Epithelial cell of proximal tubule (primary cell): ENCODE results near the gene KCMF1. TPM values are rescaled to one million over a fixed set of nuclear protein-coding genes. Genes with fewer than 3 reads are reported as not detected.

Experiments
- DNase-seq: peaks from one replicate; pipeline ENCODE4 v3.0.0-alpha.2; 2011; ENCODE audit warnings: low read depth
- H3K4me3 ChIP-seq: 2 replicates; pipeline ENCODE4 v1.5.1; 2011; ENCODE audit warnings: low read depth, mild to moderate bottlenecking, low read length
- CTCF ChIP-seq: conservative IDR thresholded peaks from 2 replicates; pipeline ENCODE4 v1.5.1; 2012; ENCODE audit warnings: low read depth, mild to moderate bottlenecking, low read length
- total RNA-seq: library from RNA; depleted of rRNA; stranded (reverse); fragments of >200 nt; gene quantifications from 2 replicates; pipeline ENCODE4 v1.2.3, GENCODE V29; 2015

KCMF1 gene
- total RNA-seq, 1 donor from 2014 or later = 43.0 TPM

DNA sequence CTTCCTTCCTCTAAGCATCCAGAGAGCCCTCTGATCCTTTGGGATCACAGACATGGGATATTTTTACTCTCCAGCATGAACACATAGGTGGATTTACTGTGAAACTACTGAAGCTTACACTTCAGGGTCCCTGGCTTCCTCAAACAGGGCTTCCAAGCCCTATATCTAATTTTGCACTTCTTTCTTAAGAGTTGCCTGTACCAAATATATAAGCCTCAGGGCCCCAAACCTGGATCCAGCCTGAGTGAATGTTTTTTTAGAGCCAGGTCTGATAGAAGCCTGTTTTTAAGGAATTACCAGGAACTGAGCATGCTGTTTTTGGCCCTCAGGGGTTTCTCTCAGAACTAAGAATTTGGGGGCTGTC lies 13.2 kb upstream of the KCMF1 start:
- no peak for DNase-seq
- H3K4me3 ChIP-seq = no peak overlapping the region

DNA sequence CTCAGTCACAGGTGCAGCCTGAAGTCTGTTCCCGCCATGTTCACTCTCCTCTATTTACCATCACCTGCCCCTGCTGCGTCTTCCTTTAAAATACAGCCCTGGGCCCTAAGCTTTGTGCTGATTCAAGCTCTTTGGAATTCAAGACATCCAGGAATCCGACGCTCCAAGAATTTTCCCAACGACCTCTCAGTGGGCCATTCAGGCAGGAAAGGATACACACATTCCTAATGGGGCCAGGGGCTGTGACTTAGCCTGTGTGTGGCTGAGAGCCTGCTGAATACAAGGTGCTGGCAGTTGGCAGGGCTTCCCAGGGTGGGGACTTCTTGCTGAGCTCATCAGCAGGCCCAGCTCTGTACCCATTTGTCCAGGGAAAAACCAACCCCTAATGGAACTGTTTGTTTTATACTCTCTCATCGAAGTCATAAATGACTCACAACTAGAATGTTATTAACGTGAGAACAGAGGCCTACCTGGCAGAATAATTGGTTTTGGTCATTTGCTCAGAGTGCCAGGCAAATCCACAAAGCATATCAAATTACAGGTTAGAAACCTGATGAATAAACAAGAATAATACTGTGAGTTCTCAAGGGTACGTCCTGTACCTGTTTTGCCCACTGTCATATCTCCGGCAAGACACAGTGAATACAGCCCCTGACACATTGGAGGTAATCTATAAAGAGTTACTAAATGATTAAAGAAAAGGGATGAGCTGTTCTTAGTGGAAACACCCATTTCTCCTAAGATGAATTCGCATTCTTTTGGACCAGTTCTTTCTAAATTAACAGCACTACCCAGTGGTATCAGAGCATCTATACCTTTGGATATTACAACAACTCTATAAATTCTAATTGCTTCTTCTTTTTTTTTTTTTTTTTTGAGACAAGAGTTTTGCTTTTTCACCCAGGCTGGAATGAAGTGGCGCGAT lies 12.6 kb upstream of the KCMF1 start:
- peak; percentile 99 for DNase-seq
- no peak overlapping the region for H3K4me3 ChIP-seq
- TF ChIP-seq CTCF = no peak

More for the DNA sequence above, 13.2 kb upstream of the KCMF1 start:
- no peak for TF ChIP-seq CTCF

- H3K4me3 ChIP-seq = no peak overlapping the region
- DNase-seq = peak; percentile 73
- TF ChIP-seq CTCF = no peak
Measured at GRCh38 chr2:84959095-84959565, 11.8 kb upstream of the KCMF1 start.

GRCh38 chr2:84959566-84960506 lies 11.1 kb upstream of the KCMF1 start:
- no peak overlapping the region for H3K4me3 ChIP-seq
- DNase-seq = no peak
- TF ChIP-seq CTCF = no peak

DNA sequence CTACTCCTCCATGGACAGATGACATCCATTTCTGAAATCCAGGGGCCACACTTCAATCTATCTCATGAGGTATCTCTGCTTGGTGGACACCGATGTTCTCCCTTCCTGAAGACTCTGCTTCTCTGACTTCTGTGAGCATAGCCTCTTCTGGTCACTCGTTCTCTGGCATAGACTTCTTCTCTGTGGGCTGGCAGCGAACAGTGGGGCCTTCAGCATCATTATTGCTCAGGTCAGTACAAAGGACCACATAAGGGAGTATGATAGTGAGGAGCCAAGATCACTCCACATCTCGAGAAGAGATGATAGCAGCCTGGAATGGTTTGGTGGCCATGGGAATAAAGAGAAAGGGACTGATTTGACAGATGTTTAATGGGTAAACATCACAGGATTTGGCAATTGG lies 8.0 kb upstream of the KCMF1 start:
- DNase-seq = no peak
- TF ChIP-seq CTCF = no peak
- H3K4me3 ChIP-seq = no peak overlapping the region

DNA sequence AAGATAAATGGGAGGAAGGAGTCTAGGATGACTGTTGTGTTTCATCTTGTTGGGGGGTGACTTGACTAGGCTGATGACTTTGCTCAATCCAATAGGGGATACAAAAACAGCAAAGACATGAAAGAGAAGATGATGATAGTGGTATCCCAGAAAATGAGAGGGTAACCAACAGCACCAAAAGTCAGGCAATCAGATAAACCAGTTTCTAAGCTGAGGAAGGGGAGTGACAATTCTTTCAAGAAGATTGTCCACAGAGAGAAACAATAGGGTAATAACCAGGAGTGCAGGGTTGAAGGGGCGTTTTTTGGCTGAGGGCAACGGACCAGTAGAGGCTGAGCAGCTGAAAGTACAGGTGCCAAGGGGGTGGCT lies 7.7 kb upstream of the KCMF1 start:
- no peak for TF ChIP-seq CTCF
- H3K4me3 ChIP-seq = no peak overlapping the region
- no peak for DNase-seq
